ENCODE data around the gene TMF1. TPM values are rescaled to one million over a fixed set of nuclear protein-coding genes. Genes with fewer than 3 reads are reported as not detected.

Gene TMF1
- total RNA-seq, 1 experiment from 2014 or later: 18.7 TPM

GRCh38 chr3:69085168-69085832 is 33.2 kb upstream of the TMF1 start:
- intact Hi-C loops (cut with micrococcal nuclease; ENCODE audit: unreplicated experiment): no loop called here
- Histone ChIP-seq H3K36me3 (ENCODE audit: control insufficient read depth, insufficient read depth, low read length) (no peaks in the 10 kb centered on the region; the same call in none of the 2 replicates), H3K27ac (ENCODE audit: low read length) (peak overlapping the region; percentile 89), H3K27me3 (ENCODE audit: control insufficient read depth, insufficient read depth, low read length) (no peaks in the 10 kb centered on the region), H3K4me1 (ENCODE audit: control insufficient read depth, insufficient read depth, low read length) (peaks cover 54% of the 10 kb centered on the region), H3K9me3 (ENCODE audit: control insufficient read depth, insufficient read depth, low read depth, low read length) (no peaks in the 10 kb centered on the region), H3K4me3 (ENCODE audit: low read depth in 2 of 2, low read length in 2 of 2) (peak overlapping the region; percentile 87 to 89)
- POLR2A ChIA-PET: interaction anchor here (0.6 kb wide), 1 partner anchor 21 kb away, joined by 5 read pairs; no protein-coding TSS in a partner anchor
- in situ Hi-C loops (cut with HindIII; ENCODE audit: low pct_unique_long_range_greater_than_20kb, low sequenced_read_pairs): no loop called here
- TSS peak; percentile 75 for BruUV-seq (replicated peaks)
- ATAC-seq: peak; percentile 6
- CTCF ChIA-PET: no interaction called here
- DNase-seq (ENCODE audit: low read depth, low spot score): no peak
- TF ChIP-seq REST (IDR thresholded peaks at IDR 0.05; ENCODE audit: insufficient read depth in 1 of 2, low read depth in 2 of 2, low read length in 1 of 2): no peak

- CTCF ChIA-PET: no interaction called here
- Histone ChIP-seq H3K27ac (ENCODE audit: low read length) (peak within 1 kb of the TSS; percentile 89), H3K4me1 (ENCODE audit: control insufficient read depth, insufficient read depth, low read length) (peaks cover 48% of the 10 kb centered on the region), H3K36me3 (ENCODE audit: control insufficient read depth, insufficient read depth, low read length) (peaks cover 2% of the 10 kb centered on the region), H3K9me3 (ENCODE audit: control insufficient read depth, insufficient read depth, low read depth, low read length) (no peaks in the 10 kb centered on the region), H3K27me3 (ENCODE audit: control insufficient read depth, insufficient read depth, low read length) (no peaks in the 10 kb centered on the region), H3K4me3 (ENCODE audit: low read depth in 2 of 2, low read length in 2 of 2) (peak within 1 kb of the TSS; percentile 87 to 89)
- no peak for DNase-seq (ENCODE audit: low read depth, low spot score)
- in situ Hi-C loops (cut with HindIII; ENCODE audit: low pct_unique_long_range_greater_than_20kb, low sequenced_read_pairs) (no loop called here), intact Hi-C loops (cut with micrococcal nuclease; ENCODE audit: unreplicated experiment) (no loop called here)
- TF ChIP-seq TCF7L2 (IDR thresholded peaks at IDR 0.05; ENCODE audit: low read depth, low read length): peak; percentile 37; the same call in 1 of the 2 replicates
- TF ChIP-seq SIN3A (IDR thresholded peaks at IDR 0.05; ENCODE audit: borderline replicate concordance, insufficient read depth, low read depth, low read length): peak; percentile 81; the same call in 1 of the 2 replicates
- no peak; the same call in 1 of the 2 replicates for TF ChIP-seq POLR2AphosphoS5 (IDR thresholded peaks at IDR 0.05; ENCODE audit: low read depth, low read length)
- no peak for TF ChIP-seq CTCF (IDR thresholded peaks at IDR 0.05)
- TF ChIP-seq REST (IDR thresholded peaks at IDR 0.05; ENCODE audit: insufficient read depth in 1 of 2, low read depth in 2 of 2, low read length in 1 of 2): no peak
- peak; percentile 82 for ATAC-seq
- POLR2A ChIA-PET: interaction anchor here (0.5 to 0.6 kb wide), 4 partner anchors 22 to 520 kb away, joined by 3 to 5 read pairs (median 3); no protein-coding TSS in a partner anchor
- BruUV-seq (replicated peaks): no TSS peak
These were observed 32.4 kb upstream of the TMF1 start, which contains the start of gene ARL6IP5 for GRCh38 chr3:69084326-69085167. Gene ARL6IP5, plus strand, starts transcription at chr3:69084937. Its CDS starts 111 bp downstream, at chr3:69085048.
